CD8-positive, alpha-beta memory T cell (primary cell): ENCODE measurements around the gene NRIP1. TPM values are rescaled to one million over a fixed set of nuclear protein-coding genes. Genes with fewer than 3 reads are reported as not detected.

Source experiments
- CTCF ChIA-PET: fragments of 350-600 bp; sonication (Branson Sonifier 250); formaldehyde crosslinking; loops from one replicate; lab custom pipeline; 2021; ENCODE audit warnings: antibody characterized with exemption; lab: Charles Lee
- POLR2A ChIA-PET: fragments of 350-600 bp; sonication (Branson Sonifier 250); formaldehyde crosslinking; loops from one replicate; lab custom pipeline; 2021; ENCODE audit warnings: antibody characterized with exemption; lab: Charles Lee
- DNase-seq, 5 donors: peaks; one replicate each; pipeline versions ENCODE4 v3.0.0 to v3.0.0-alpha.2; 2020 to 2022; ENCODE audit warnings: mixed read lengths in 1 of 5
- H3K27ac ChIP-seq: one replicate; pipeline ENCODE4 v1.7.0; 2013; ENCODE audit warnings: low read depth, mild to moderate bottlenecking, low read length, moderate library complexity
- H3K27me3 ChIP-seq: 2 replicates; pipeline ENCODE4 v1.7.0; 2013; ENCODE audit warnings: low read length, mild to moderate bottlenecking; ENCODE audit not compliant: insufficient read depth, poor library complexity, severe bottlenecking
- H3K36me3 ChIP-seq: 2 replicates; pipeline ENCODE4 v1.7.0; 2013; ENCODE audit warnings: mild to moderate bottlenecking, low read length, moderate library complexity; ENCODE audit not compliant: insufficient read depth
- H3K4me1 ChIP-seq: 2 replicates; pipeline ENCODE4 v1.7.0; 2013; ENCODE audit warnings: mild to moderate bottlenecking, low read length, moderate library complexity; ENCODE audit not compliant: insufficient read depth
- H3K4me3 ChIP-seq: 2 replicates; pipeline ENCODE4 v1.7.0; 2013; ENCODE audit warnings: mild to moderate bottlenecking, low read length
- H3K9me3 ChIP-seq: 2 replicates; pipeline ENCODE4 v1.7.0; 2013; ENCODE audit warnings: mild to moderate bottlenecking, low read length
- H3K27ac Mint-ChIP-seq, 8 donors: one replicate each; pipeline ENCODE4 v1.8.0; 2020 to 2021; ENCODE audit warnings: mixed read lengths in 8 of 8, mild to moderate bottlenecking in 6 of 8, inconsistent platforms in 3 of 8, moderate library complexity in 3 of 8
- H3K27me3 Mint-ChIP-seq, 2 donors: one replicate each; pipeline ENCODE4 v1.8.0; 2020 to 2021; ENCODE audit warnings: mixed read lengths in 2 of 2, mild to moderate bottlenecking in 1 of 2, moderate library complexity in 1 of 2
- H3K36me3 Mint-ChIP-seq, 3 donors: one replicate each; pipeline ENCODE4 v1.8.0; 2020 to 2021; ENCODE audit warnings: mixed read lengths in 3 of 3, inconsistent platforms in 1 of 3, mild to moderate bottlenecking in 1 of 3
- H3K4me1 Mint-ChIP-seq, 3 donors: one replicate each; pipeline ENCODE4 v1.8.0; 2020 to 2021; ENCODE audit warnings: mixed read lengths in 3 of 3, inconsistent platforms in 1 of 3, mild to moderate bottlenecking in 1 of 3
- H3K4me3 Mint-ChIP-seq, 7 donors: one replicate each; pipeline ENCODE4 v1.8.0; 2020 to 2021; ENCODE audit warnings: mixed read lengths in 7 of 7, mild to moderate bottlenecking in 6 of 7, moderate library complexity in 4 of 7, inconsistent platforms in 2 of 7
- H3K9me3 Mint-ChIP-seq, 5 donors: one replicate each; pipeline ENCODE4 v1.8.0; 2020 to 2022; ENCODE audit warnings: mixed read lengths in 5 of 5, mild to moderate bottlenecking in 3 of 5, moderate library complexity in 2 of 5, inconsistent platforms in 1 of 5
- polyA plus RNA-seq: library from polyadenylated mRNA; unstranded; fragments of 300-500 nt; fragmentation: Illumina TruSeq; gene quantifications from one replicate; pipeline ENCODE4 v1.2.3, GENCODE V29; 2021
- total RNA-seq, 2 experiments: library from RNA; stranded (reverse); gene quantifications; one replicate each; pipeline ENCODE4 v1.2.3, GENCODE V29; 2021

NRIP1 gene
- total and polyA plus RNA-seq, 3 experiments from 2014 or later = 14.6 to 37.6 (median 15.7) TPM

GRCh38 chr21:15050568-15051377, 14.0 kb downstream of the NRIP1 start:
- peaks cover 0 to 6% (median 0%) of the 10 kb centered on the region in 3 donors for H3K36me3 Mint-ChIP-seq
- H3K36me3 ChIP-seq = no peaks in the 10 kb centered on the region
- no peaks in the 10 kb centered on the region for H3K27me3 ChIP-seq
- no peaks in the 10 kb centered on the region for H3K27me3 Mint-ChIP-seq
- H3K4me1 ChIP-seq = peaks cover 22% of the 10 kb centered on the region
- H3K4me3 ChIP-seq = no peak overlapping the region
- H3K4me1 Mint-ChIP-seq = peaks cover 66 to 82% (median 76%) of the 10 kb centered on the region in 3 donors
- ChIA-PET CTCF (no interaction called here), POLR2A (no interaction called here)
- no peaks in the 10 kb centered on the region for H3K9me3 ChIP-seq
- peak overlapping the region in 4 of 8 donors; percentile 1 to 83 (median 32) for H3K27ac Mint-ChIP-seq
- peaks cover 0 to 2% (median 0%) of the 10 kb centered on the region in 5 donors for H3K9me3 Mint-ChIP-seq
- peak overlapping the region; percentile 5 to 53 (median 41) for H3K4me3 Mint-ChIP-seq
- H3K27ac ChIP-seq = no peak overlapping the region
- peak in 1 of 5 donors; percentile 42 for DNase-seq

- CTCF ChIA-PET = no interaction called here
- Histone ChIP-seq H3K27ac (no peak overlapping the region), H3K27me3 (no peaks in the 10 kb centered on the region), H3K4me3 (no peak overlapping the region), H3K9me3 (no peaks in the 10 kb centered on the region), H3K36me3 (no peaks in the 10 kb centered on the region), H3K4me1 (no peaks in the 10 kb centered on the region)
- H3K27me3 Mint-ChIP-seq = no peaks in the 10 kb centered on the region
- no peak overlapping the region for H3K27ac Mint-ChIP-seq
- H3K9me3 Mint-ChIP-seq = peaks cover 0 to 8% (median 0%) of the 10 kb centered on the region in 5 donors
- POLR2A ChIA-PET = no interaction called here
- H3K36me3 Mint-ChIP-seq = peaks cover 8 to 14% (median 11%) of the 10 kb centered on the region in 3 donors
- peaks cover 31 to 47% (median 38%) of the 10 kb centered on the region in 3 donors for H3K4me1 Mint-ChIP-seq
- DNase-seq = no peak
- peak overlapping the region in 1 of 7 donors; percentile 16 for H3K4me3 Mint-ChIP-seq
These were observed 19.8 kb downstream of the NRIP1 start for GRCh38 chr21:15045017-15045416.

GRCh38 chr21:15042531-15042930, 22.3 kb downstream of the NRIP1 start:
- CTCF ChIA-PET = no interaction called here
- Mint-ChIP-seq H3K4me1 (peaks cover 25 to 38% (median 26%) of the 10 kb centered on the region in 3 donors), H3K4me3 (peak overlapping the region in 1 of 7 donors; percentile 2), H3K9me3 (peaks cover 0 to 8% (median 0%) of the 10 kb centered on the region in 5 donors), H3K27ac (peak overlapping the region in 2 of 8 donors; percentile 0 to 28), H3K36me3 (peaks cover 10 to 14% (median 12%) of the 10 kb centered on the region in 3 donors), H3K27me3 (no peaks in the 10 kb centered on the region)
- Histone ChIP-seq H3K9me3 (no peaks in the 10 kb centered on the region), H3K27ac (no peak overlapping the region), H3K27me3 (no peaks in the 10 kb centered on the region), H3K4me1 (no peaks in the 10 kb centered on the region), H3K4me3 (no peak overlapping the region), H3K36me3 (no peaks in the 10 kb centered on the region)
- DNase-seq = no peak
- POLR2A ChIA-PET = no interaction called here

GRCh38 chr21:15039607-15040299, 25.0 kb downstream of the NRIP1 start:
- no peak for DNase-seq
- H3K9me3 Mint-ChIP-seq = peaks cover 0 to 7% (median 0%) of the 10 kb centered on the region in 5 donors
- POLR2A ChIA-PET = no interaction called here
- H3K36me3 Mint-ChIP-seq = peaks cover 9 to 12% (median 10%) of the 10 kb centered on the region in 3 donors
- CTCF ChIA-PET = no interaction called here
- H3K27me3 ChIP-seq = no peaks in the 10 kb centered on the region
- H3K4me3 Mint-ChIP-seq = no peak overlapping the region
- H3K4me1 ChIP-seq = peaks cover 6% of the 10 kb centered on the region
- no peaks in the 10 kb centered on the region for H3K27me3 Mint-ChIP-seq
- H3K27ac ChIP-seq = no peak overlapping the region
- no peaks in the 10 kb centered on the region for H3K36me3 ChIP-seq
- peak overlapping the region in 2 of 8 donors; percentile 2 to 15 for H3K27ac Mint-ChIP-seq
- peaks cover 21 to 41% (median 25%) of the 10 kb centered on the region in 3 donors for H3K4me1 Mint-ChIP-seq
- no peaks in the 10 kb centered on the region for H3K9me3 ChIP-seq
- no peak overlapping the region for H3K4me3 ChIP-seq

- H3K27me3 ChIP-seq = no peaks in the 10 kb centered on the region
- no peaks in the 10 kb centered on the region for H3K27me3 Mint-ChIP-seq
- peaks cover 0 to 3% (median 0%) of the 10 kb centered on the region in 5 donors for H3K9me3 Mint-ChIP-seq
- H3K9me3 ChIP-seq = no peaks in the 10 kb centered on the region
- peaks cover 6% of the 10 kb centered on the region for H3K4me1 ChIP-seq
- no peaks in the 10 kb centered on the region for H3K36me3 ChIP-seq
- ChIA-PET POLR2A (no interaction called here), CTCF (no interaction called here)
- H3K27ac Mint-ChIP-seq = no peak overlapping the region
- no peak overlapping the region for H3K4me3 Mint-ChIP-seq
- DNase-seq = no peak
- peaks cover 5 to 9% (median 9%) of the 10 kb centered on the region in 3 donors for H3K36me3 Mint-ChIP-seq
- peaks cover 25 to 44% (median 25%) of the 10 kb centered on the region in 3 donors for H3K4me1 Mint-ChIP-seq
- H3K4me3 ChIP-seq = no peak overlapping the region
- H3K27ac ChIP-seq = no peak overlapping the region
These were observed 26.9 kb downstream of the NRIP1 start for GRCh38 chr21:15037900-15038293.

GRCh38 chr21:15037095-15037899, 27.5 kb downstream of the NRIP1 start:
- peaks cover 22 to 39% (median 29%) of the 10 kb centered on the region in 3 donors for H3K4me1 Mint-ChIP-seq
- H3K4me3 ChIP-seq = no peak overlapping the region
- no peaks in the 10 kb centered on the region for H3K9me3 Mint-ChIP-seq
- peaks cover 6% of the 10 kb centered on the region for H3K4me1 ChIP-seq
- no peaks in the 10 kb centered on the region for H3K27me3 ChIP-seq
- no peak overlapping the region for H3K4me3 Mint-ChIP-seq
- no peaks in the 10 kb centered on the region for H3K27me3 Mint-ChIP-seq
- POLR2A ChIA-PET = interaction anchor here (0.6 kb wide), 1 partner anchor 68 kb away, joined by 3 read pairs; no protein-coding TSS in a partner anchor
- CTCF ChIA-PET = no interaction called here
- H3K36me3 Mint-ChIP-seq = peaks cover 0 to 5% (median 3%) of the 10 kb centered on the region in 3 donors
- no peaks in the 10 kb centered on the region for H3K9me3 ChIP-seq
- no peak overlapping the region for H3K27ac ChIP-seq
- no peak for DNase-seq
- H3K27ac Mint-ChIP-seq = no peak overlapping the region
- H3K36me3 ChIP-seq = no peaks in the 10 kb centered on the region

- H3K27ac ChIP-seq = no peak overlapping the region
- peaks cover 0 to 5% (median 3%) of the 10 kb centered on the region in 3 donors for H3K36me3 Mint-ChIP-seq
- peaks cover 24 to 38% (median 29%) of the 10 kb centered on the region in 3 donors for H3K4me1 Mint-ChIP-seq
- no peaks in the 10 kb centered on the region for H3K9me3 ChIP-seq
- ChIA-PET POLR2A (no interaction called here), CTCF (no interaction called here)
- DNase-seq = no peak
- H3K27ac Mint-ChIP-seq = no peak overlapping the region
- H3K4me3 ChIP-seq = no peak overlapping the region
- H3K36me3 ChIP-seq = no peaks in the 10 kb centered on the region
- H3K27me3 ChIP-seq = no peaks in the 10 kb centered on the region
- no peak overlapping the region for H3K4me3 Mint-ChIP-seq
- peaks cover 6% of the 10 kb centered on the region for H3K4me1 ChIP-seq
- no peaks in the 10 kb centered on the region for H3K27me3 Mint-ChIP-seq
- no peaks in the 10 kb centered on the region for H3K9me3 Mint-ChIP-seq
These were observed 28.6 kb downstream of the NRIP1 start for GRCh38 chr21:15036189-15036588.
